Activated CD4-positive, CD25-positive, alpha-beta regulatory T cell treated with anti-CD3 and anti-CD28 coated beads, Interleukin-2, amount 50 U/mL, for 16 hours (primary cell): ENCODE measurements around the gene BAG5.
A peak's percentile ranks its signal among the peaks of the same experiment; 100 is the strongest.
"Not testable (repeated sequence)": the region's sequence is repeated elsewhere in the genome, so short reads cannot be mapped to it uniquely, and the experiment has no call there.

Source experiments
- DNase-seq: peaks from one replicate; pipeline ENCODE4 v3.0.0-alpha.2; 2020; ENCODE audit warnings: low read depth, low spot score

BAG5 gene

DNA sequence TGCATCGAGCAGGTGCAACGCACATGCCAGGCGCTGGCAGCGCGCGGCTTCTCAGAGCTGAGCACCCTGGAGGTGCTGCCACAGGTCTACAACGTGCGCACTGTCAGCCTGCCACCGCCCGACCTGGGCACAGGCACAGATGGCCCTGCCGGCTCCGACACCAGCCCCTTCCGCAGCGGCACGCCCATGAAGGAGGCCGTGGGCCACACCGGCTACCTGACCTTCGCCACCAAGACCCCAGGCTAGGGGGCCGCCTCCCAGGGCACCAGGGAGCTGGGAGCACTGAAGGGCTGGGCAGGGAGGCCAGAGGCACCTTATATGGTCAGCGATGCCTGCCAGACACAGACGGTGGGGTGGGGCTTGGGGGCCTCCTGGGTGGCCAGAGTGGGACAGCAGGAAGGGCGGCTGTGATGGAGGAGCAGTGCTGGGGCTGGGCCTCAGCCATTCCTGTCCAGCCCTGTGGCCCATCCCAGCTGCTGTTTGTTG, 27.8 kb downstream of the BAG5 start:
- DNase-seq, result no peak

DNA sequence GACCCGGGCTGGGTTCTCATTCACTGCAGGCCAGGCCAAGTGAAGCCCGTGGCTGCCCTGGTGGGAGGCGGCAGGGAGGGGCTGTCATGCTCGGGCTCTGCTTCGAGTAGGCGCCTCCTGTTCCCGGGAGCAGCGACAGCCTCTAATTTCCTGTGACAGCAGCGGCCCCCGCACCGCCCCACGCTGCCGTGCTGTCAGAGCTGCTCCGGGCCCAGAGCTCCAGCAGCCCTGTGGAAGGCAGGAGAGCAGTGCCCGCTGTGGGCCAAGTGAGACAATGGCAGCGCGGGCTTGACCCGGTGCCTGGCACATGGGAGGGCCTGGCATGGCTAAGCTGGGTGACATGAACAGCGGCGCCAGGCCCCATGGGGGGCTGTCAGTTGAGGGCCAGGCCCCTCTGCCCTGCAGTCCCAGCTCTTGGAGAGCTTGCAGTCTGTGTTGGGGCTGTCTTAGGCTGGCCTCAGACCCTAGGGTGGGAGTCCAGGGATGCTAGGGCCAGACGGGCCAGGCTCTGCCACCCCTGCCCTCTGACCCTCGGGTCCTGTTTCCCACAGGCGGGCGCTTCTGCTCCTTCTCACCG, 28.4 kb downstream of the BAG5 start:
- DNase-seq, result no peak

DNA sequence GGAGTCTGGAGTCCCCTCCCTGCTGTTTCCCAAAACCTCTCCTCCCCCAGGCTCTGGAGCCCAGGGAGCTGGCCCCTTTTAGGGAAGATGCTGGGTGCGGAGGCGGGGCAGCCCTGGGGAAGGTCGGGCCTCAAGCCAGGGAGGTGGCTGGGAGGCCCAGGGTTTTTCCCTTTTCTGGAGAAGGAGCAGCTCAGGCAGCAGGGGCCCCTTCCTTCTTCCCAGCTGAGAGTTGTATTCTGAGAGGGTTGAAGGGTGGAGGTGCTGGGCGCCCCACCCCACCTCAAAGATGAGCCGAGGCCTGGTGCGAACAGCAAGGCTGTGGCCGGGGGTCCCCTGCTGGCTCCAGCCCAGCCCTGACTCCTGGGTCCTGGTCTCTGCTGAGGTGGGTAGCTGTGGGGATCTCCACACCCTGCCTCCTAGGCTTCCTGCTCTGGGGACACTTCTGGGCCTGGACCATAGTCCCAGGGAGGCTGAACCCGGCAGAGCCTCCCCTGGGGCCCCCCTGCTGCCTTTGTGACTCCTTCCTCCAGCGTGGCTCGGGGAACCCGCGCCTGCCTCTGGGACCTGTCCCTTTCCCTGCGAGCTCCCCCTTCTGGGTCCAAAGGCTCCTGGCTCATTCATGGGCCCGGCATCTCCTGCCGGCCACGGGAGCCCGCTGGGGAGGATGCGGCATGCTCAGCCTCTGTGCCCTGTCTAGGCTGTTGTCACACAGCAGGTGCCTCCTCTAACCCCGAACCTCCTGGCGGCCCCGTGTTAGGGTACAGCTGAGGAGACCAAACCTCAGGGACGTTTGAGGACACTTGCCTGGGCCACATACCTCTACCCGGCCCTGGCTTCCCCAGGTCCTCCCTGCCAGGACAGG, 29.1 kb downstream of the BAG5 start:
- no peak for DNase-seq

DNA sequence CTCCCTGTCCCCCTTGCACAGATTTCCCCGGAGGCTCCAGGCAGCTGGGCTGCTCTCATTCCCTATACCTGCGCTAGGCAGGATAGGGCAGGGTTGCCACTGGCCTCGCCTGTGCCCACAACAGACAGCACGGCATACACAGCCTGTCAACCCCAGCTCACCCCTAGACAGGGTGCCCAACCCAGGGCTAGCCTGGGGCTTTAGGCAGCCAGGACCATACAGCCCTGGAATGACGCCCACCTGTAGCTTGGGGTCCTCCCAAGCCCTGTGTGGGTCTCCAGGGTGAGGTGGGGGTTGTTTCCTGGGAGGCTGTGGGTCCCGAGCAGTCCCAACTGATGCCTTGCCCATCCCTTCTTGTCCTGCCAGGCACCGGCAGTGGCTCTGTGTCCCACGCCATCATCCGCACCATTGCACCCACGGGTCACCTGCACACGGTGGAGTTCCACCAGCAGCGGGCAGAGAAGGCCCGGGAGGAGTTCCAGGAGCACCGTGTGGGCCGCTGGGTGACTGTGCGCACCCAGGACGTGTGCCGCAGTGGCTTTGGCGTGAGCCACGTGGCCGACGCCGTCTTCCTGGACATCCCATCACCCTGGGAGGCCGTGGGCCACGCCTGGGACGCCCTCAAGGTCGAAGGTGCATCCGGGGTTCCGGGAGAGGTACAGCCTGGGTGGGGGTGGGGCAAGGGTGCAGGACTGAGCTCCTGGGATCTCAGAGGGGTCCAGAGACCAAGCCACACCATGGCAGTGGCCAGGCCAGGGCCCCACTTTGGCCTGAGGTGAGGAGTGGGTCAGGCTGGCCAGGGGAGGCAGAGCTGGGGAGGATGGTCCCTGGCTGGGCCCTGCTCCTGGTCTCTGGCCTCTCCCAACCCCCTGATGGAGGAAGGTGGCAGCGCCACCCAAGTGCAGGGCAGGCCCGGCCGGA, 30.0 kb downstream of the BAG5 start:
- no peak for DNase-seq

DNA sequence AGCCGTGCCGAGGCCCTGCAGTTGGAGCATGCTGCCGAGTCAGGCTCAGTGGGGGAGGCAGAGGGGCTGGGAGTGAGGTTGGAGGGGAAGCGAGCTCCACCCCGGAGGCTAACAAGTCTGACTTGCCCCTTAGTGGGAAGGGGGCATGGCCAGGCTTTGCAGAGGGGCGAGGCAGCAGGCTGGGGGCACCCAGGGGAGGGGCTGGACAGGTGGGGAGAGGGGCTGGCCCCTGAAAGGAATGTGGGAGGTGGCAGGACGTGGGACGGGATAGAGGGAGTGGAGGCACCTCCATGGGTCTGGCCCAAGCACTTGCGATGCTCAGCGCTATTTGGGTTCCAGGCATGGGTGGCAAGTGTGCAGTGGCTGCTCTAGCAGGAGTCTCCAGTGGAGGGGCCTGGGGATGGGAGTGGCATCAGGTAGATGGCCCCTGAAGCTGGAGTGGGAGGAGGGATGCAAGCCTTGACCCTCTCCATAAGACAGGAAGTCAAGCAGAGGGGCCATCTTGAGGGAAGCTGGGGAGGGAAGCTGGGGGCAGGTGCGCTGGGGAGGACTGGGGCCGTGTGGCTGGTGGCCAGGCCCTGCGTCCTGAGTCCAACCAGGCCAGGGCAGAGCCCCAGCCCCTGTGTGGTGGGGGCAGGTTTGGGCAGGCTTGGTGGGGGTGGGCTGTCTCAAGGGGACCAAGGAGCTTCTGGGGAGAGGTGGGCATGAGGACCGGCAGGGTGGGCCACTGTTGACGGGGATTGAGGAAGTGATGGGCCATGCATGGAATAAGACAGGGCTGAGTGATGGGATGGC, 30.8 kb downstream of the BAG5 start:
- no peak for DNase-seq

DNA sequence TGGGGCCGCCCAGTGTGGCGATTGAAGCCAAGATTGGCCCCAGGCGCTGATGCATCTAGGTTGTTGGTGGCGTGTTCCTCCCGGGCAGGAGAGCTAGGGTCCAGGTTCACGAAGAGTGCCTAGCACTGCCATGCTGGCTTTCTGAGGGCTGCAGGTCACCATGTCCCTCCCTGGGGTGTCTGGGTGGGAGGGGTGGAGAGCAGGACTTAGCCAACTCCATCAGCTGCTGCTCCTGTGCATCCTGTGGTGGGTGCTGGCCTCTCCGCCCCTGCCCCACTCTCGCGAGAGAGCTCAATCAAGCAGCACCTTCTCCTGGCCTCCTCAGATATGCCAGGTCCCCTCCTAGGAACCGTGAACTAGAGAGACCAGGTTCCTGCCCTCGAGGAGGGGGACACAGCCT, 31.6 kb downstream of the BAG5 start:
- DNase-seq, result no peak

DNA sequence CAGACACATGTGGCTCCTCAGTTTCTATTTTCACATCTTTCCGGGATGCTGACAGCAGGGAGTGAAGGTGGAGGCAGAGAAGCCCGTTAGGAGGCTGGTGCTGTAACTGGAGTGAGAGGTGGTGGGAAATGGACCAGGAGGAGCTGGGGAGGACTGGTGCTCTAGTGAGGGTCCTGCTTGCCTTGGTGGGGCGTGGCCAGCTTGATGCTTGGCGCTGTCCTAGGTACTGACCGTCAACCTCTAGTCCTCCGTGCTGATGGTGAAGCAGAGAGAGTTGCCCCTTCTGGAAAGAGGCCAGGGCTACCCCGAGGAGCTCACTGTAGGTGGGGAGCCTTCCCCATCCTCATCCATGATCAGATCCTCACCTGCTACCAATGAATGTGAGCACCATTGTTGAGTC, 32.1 kb downstream of the BAG5 start:
- DNase-seq, result no peak

DNA sequence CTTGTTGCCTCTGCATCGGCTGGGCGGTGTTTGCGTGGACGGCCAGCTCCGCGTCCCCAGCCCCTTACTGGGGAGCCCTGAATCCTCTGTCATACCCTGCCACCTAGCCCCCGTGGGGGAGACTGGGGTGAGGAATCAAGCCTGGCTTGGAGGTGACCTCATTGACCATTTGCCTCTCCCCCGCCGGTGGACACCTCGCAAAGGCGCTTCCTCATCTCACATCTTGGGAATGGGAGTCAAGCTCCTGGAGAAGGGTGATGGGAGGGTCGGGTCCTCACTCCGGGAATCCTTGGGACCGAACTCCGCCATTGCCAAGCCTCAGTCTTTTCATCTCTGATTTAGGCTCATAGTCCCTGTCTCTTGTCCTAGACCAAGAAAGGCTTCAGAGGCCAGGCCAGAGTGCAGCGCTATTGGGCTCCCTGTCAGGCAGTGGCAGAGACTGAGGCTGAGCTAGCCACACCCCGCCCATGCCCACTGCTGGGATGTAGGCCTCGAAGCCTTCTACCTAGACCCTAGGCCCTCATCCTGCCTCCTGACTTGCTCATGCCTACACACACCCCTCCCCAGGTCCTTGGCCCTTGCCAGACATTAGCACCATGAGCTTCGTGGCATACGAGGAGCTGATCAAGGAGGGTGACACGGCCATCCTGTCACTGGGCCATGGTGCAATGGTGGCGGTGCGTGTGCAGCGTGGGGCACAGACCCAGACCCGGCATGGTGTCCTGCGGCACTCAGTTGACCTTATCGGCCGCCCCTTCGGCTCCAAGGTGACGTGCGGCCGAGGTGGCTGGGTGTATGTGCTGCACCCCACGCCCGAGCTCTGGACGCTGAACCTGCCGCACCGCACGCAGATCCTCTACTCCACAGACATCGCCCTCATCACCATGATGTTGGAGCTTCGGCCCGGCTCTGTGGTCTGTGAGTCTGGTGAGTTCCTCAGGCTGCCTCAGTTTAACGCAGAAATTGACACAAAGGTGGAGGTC, 32.8 kb downstream of the BAG5 start:
- no peak for DNase-seq

DNA sequence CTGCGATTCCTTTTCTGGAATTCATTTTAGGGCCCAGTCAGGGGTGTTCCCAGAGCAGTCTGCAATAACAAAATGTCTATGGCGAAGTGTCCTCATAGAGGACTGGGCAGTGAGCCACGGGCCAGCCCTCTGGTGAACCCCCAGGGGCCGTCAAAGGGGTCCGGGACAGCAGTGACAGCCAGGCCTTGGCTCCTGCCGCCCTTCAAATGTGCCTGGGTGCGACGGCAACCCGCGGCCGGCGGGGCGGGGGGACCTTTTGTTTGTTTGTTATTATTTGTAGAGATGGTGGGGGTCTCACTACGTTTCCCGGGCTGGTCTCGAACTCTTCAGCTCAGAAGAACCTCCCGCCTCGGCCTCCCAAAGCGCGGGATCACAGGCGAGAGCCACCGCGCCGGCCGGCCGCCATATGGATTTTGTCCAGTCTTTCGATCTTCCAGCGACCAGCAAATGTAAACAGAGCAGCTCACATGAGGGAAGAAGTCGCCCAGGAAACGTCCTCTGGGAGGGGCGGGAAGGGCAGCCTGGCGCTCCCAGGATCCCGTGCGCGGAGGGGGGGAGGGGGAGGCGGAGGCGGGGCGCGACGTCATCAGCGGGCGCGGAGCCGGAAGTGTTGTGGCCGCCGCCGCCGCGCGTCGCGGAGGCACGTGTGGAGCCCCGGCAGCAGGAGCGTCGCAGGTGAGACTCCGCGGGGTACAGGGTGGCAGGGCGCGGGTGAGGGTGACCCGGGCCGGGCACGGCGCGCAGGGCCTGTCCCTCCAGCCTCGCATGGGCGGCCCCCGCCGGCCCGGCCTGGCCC, 33.7 kb downstream of the BAG5 start, which contains the start of gene TRMT61A:
TSS of gene TRMT61A (plus strand) at position 610 of the 796 bp plus-strand sequence. CDS start 783 bp downstream, outside the sequence.
- DNase-seq, result peak; percentile 58

DNA sequence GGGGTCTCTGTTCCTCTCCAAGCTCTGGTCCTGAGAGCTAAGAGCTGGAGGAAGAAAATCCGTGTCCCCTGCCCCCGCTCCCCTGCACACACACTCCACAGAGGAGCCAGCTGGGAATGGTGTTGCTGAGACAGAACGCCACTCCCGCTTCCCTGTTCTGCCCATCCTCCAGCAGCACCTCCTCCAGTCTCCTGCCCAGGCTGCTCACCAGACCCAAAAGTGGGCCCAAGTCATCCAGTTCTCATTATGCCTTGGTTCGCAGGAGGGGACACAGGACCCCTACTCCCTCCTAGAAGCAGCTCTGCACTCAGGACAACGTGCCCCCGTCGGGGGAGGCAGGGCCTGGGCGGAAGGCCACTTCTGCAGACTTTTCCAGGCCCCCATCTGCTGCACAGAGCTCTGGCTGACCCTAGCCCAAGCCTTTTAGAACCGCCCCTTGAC, 34.3 kb downstream of the BAG5 start:
- DNase-seq, result no peak

DNA sequence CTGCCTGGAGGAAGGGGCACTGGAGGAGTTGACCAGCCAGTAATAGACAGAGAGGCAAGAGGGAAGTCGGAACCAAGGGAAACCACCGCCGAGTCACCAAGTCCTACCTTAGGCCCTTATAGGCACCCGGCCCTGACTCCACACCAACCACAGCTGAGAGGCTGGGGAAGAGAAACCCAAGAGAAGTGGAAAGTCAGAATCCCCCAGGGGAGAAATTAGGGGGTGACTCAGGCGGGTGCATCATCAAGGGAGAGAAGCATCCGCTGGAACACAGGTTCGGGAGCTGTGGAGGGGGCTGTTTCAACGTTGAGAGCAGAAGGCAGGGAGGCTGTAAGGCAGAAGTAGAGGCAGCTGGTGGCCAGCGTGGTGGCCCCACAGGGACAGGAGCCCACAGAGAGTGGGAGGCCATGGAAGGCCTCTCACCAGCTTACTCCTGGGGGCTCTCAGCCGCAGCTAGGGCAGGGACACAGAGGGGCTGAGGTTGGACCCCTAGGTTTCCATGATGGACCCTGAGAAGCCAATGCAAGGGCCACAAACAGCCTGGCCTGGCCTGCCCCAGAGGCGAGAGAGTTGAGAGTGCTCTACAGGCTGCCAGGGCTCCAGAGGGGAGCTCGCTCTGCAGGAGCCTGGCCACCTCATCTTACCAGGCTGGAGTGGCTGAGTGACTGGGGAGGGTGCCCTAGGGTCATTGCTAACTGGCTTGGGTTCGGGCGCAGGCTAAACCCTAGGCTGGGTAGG, 34.9 kb downstream of the BAG5 start:
- no peak for DNase-seq

DNA sequence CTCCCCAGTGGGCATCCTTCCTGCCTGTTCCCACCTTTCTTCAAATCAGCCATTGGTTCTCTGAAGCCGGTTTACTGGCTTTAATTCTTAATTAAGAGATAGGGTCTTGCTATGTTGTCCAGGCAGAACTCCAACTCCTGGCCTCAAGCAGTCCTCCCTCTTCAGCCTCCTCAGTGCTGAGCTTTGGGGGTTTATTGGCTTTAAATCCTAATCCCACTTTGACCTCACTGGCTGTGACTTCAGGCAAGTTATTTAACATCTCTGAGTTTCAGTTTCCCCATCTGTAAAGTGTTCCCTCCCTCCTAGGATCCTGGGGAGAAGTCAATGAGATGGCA, 35.6 kb downstream of the BAG5 start:
- no peak for DNase-seq

DNA sequence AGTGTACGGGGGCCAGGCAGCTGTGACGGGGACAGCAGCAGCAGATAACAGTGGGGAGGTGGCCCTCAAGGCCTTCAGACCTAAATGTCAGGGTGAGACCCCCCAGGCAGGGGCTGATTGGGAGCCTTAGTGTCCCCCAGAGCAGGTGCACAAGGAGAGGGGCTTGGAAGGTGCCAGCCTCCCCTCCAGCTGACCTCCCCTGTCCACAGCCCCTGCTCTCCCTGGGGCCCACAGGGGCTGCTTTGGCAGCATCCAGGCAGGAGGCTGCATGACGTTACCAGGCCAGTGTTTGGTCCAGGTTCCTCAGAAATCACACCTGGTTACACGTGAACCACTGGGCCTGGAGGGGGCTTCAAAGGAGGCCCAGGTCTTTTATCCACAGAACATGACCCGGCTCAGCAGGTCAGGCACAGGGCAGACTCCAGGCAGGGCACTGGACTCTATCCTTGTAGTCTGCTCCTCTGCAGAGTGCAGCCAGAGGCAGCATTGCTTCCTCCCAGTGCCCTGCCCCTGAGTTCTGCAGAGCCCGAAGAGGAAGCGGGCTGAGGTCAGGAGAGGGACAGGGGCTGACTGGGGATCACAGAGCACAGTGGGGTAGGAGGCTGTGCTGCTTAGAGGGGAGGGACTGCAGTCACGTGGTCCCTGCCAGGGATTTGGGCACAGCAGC, 36.1 kb downstream of the BAG5 start:
- DNase-seq, result no peak

DNA sequence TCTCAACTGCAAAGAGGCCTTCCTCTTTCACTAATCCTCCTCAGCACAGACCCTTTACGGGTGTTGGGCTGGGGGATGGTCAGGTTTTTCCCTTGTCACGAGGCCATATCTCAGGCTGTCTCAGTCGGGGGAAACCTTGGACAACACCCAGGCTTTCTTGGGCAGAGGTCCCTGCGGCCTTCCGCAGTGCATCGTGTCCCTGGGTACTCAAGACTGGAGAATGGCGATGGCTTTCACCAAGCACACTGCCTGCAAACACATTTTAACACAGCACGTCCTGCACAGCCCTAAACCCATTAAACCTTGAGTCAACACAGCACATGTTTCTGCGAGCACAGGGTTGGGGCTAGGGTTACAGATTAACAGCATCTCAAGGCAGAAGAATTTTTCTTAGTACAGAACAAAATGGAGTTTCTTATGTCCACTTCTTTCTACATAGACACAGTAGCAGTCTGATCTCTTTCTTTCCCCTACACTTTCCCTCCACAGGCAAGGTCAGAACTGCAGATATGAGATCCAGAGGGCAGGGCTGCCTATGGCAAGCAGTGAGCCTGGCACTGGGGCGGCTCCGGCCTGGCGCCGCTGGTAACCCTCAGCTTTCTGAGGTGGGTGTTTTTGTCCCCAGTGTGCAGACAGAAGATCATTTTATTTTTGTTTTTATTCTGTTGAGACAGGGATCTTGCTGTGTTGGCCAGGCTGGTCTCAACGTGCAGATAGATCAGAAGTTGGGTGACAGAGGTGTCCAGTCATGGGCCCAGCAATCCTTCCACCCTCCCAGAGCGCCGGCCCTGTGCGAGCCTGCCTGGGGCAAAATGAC, 36.8 kb downstream of the BAG5 start:
- DNase-seq, result not testable (repeated sequence)

DNA sequence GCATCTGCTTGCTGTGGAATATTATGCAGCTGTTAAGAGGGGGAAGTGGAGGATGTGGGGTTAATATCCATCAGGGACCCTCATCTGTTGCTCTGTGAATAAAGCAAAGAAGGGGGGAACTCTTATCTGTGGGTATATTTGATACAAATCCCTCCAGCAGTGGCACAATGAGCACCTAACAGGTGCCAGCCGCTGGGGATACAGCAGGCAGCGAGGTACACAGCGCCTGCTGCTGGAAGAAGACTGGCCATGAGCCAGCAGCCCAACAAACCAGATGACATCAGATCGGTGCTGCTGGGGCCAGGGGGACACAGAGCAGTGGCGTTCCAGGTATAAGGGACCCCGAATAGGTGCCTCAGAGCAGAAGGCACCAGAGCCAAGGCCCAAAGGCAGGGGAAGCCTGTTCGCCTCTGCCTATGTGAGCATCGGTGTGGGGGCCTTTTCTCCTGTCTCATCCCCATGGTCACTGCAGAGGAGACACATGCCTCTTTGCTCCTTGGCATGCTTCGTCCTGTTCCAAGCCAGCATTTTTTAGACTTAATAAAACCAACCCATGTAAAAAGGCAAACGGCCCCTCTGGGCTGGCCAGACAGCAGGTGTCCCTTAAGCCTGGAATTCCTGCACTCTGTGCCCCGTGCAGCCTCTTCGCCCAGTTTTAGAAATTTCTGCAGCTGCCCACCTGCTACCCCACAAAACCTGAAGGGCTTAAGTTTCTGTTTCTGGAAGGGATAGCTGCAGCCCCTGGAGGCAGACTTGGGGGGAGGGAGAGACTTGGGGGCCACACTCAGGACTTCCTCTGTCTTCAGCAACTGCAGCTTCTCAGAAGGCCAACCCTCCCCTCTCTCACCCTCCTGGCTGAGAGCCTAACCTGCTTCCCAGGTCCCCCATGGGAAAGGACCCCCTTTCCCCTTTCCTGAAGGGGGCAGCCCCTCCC, 38.2 kb downstream of the BAG5 start:
- DNase-seq, result no peak

DNA sequence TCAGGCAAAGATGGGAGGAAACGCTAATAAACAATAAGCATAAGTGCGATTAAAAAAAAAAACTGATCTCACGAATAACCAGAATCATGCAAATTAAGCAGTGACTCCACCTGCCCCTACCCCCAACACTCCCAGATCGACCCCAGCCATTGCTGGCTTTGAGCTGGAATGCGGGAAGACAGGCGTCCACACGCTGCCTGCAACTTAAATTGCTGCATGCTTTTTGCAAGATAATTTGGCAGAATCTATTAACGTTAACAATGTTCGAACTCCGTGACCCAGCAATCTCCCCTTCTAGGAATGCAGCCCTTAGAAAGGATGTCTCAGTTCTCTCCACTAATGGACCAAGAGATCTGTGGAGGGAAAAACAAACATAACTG, 38.9 kb downstream of the BAG5 start:
- DNase-seq, result no peak
